Upper lobe of left lung (tissue), 6 donors: ENCODE results near the gene RNF17. TPM values are rescaled to one million over a fixed set of nuclear protein-coding genes. Genes with fewer than 3 reads are reported as not detected.

Source experiments
- ATAC-seq, 2 donors: fragments of 200-7000 bp; cut with Tn5 transposase; one replicate each; pipeline ENCODE4 v1.9.1; 2022; ENCODE audit warnings: mild to moderate bottlenecking in 2 of 2, moderate library complexity in 2 of 2; ENCODE audit not compliant: low FRiP score in 2 of 2
- DNase-seq, 2 donors: peaks; one replicate each; pipeline ENCODE4 v3.0.0-alpha.2; 2019 to 2020
- H3K27ac ChIP-seq, 4 donors: fragments of 200-600 bp; sonication (generic); one replicate each; pipeline ENCODE4 v1.5.1; 2016 to 2019
- H3K27me3 ChIP-seq, 4 donors: fragments of 200-600 bp; sonication (generic); one replicate each; pipeline ENCODE4 v1.5.1; 2017 to 2019
- H3K36me3 ChIP-seq, 4 donors: fragments of 200-600 bp; sonication (generic); one replicate each; pipeline ENCODE4 v1.5.1; 2016 to 2019
- H3K4me1 ChIP-seq, 4 donors: fragments of 200-600 bp; sonication (generic); one replicate each; pipeline ENCODE4 v1.5.1; 2018 to 2019
- H3K4me3 ChIP-seq, 4 donors: fragments of 200-600 bp; sonication (generic); one replicate each; pipeline ENCODE4 v1.5.1; 2017 to 2019; ENCODE audit warnings: mild to moderate bottlenecking in 2 of 4, moderate library complexity in 1 of 4
- H3K9me3 ChIP-seq, 4 donors: fragments of 200-600 bp; sonication (generic); one replicate each; pipeline ENCODE4 v1.5.1; 2018 to 2019
- CTCF ChIP-seq, 6 experiments: fragments of 450-650 bp in 4 of 6; fragments of 200-600 bp in 2 of 6; sonication (generic) in 2 of 6; IDR thresholded peaks; one replicate each; pipeline ENCODE4 v1.5.1; 2016 to 2019; ENCODE audit warnings: antibody characterized with exemption in 6 of 6
- EP300 ChIP-seq, 4 donors: sonication (generic); formaldehyde crosslinking; IDR thresholded peaks; one replicate each; pipeline ENCODE4 v1.5.1; 2017; ENCODE audit warnings: antibody characterized with exemption in 4 of 4, control low read depth in 2 of 4
- POLR2A ChIP-seq, 4 donors: fragments of 450-650 bp; IDR thresholded peaks; one replicate each; pipeline ENCODE4 v1.5.1; 2016 to 2017; ENCODE audit warnings: antibody characterized with exemption in 4 of 4, mild to moderate bottlenecking in 2 of 4
- POLR2AphosphoS5 ChIP-seq, 2 donors: sonication (generic); formaldehyde crosslinking; IDR thresholded peaks; one replicate each; pipeline ENCODE4 v1.5.1; 2017; ENCODE audit warnings: antibody characterized with exemption in 2 of 2
- WGBS, 2 donors: methylation state at CpG; one replicate each; pipeline ENCODE4 v1.1.5; 2017 to 2018; 5-methylcytosine and 5-hydroxymethylcytosine counted together
- total RNA-seq, 6 donors: library from RNA; depleted of rRNA in 4 of 6; stranded (reverse); fragments of >200 nt in 4 of 6; gene quantifications; one replicate each; pipeline versions ENCODE4 v1.1.0 to v1.2.1, GENCODE V29; 2016 to 2021
- donor health status: DM: no; HTN: no; CAD: no; lungs with moderate emphysema.
- donor health status: DM: no; HTN: yes; CAD: no; lungs with severe emphysema.

The RNF17 gene
- total RNA-seq, 6 donors from 2014 or later, result 0.27 to 1.9 TPM; not detected in 4

GRCh38 chr13:24740014-24740890, 23.7 kb upstream of the RNF17 start:
- ATAC-seq, result peak in 1 of 2 donors; percentile 12
- Histone ChIP-seq H3K27me3 (no peaks in the 10 kb centered on the region), H3K27ac (no peak overlapping the region), H3K4me3 (no peak overlapping the region), H3K9me3 (no peaks in the 10 kb centered on the region), H3K4me1 (no peaks in the 10 kb centered on the region), H3K36me3 (no peaks in the 10 kb centered on the region)
- no peak for TF ChIP-seq POLR2AphosphoS5 (IDR thresholded peaks at IDR 0.05)
- no peak for TF ChIP-seq EP300 (IDR thresholded peaks at IDR 0.05)
- no peak for TF ChIP-seq CTCF (IDR thresholded peaks at IDR 0.05)
- TF ChIP-seq POLR2A (IDR thresholded peaks at IDR 0.05), result no peak
- WGBS, 2 donors, result 87% methylated on average over 4 to 12 of the region's 12 CpGs
- no peak for DNase-seq

GRCh38 chr13:24741016-24741662, 22.8 kb upstream of the RNF17 start:
- ATAC-seq (peak; percentile 3 to 4), DNase-seq (peak in 1 of 2 donors; percentile 62)
- Histone ChIP-seq H3K9me3 (no peaks in the 10 kb centered on the region), H3K4me1 (peaks cover under 1 to 6% (median 1%) of the 10 kb centered on the region in 4 donors), H3K4me3 (no peak overlapping the region), H3K27ac (no peak overlapping the region), H3K27me3 (peaks cover 0 to 7% (median 2%) of the 10 kb centered on the region in 4 donors), H3K36me3 (no peaks in the 10 kb centered on the region)
- TF ChIP-seq EP300 (IDR thresholded peaks at IDR 0.05) (no peak), CTCF (IDR thresholded peaks at IDR 0.05) (peak in 2 of 6 experiments; percentile 7 to 9), POLR2AphosphoS5 (IDR thresholded peaks at IDR 0.05) (no peak), POLR2A (IDR thresholded peaks at IDR 0.05) (no peak)
- WGBS, 2 donors, result 53 to 75% methylated on average over 3 to 8 of the region's 11 CpGs

GRCh38 chr13:24741791-24742190, 22.2 kb upstream of the RNF17 start:
- H3K4me1 ChIP-seq, result peaks cover 7 to 12% (median 8%) of the 10 kb centered on the region in 4 donors
- no peak for ATAC-seq
- WGBS, 2 donors, result 64 to 68% methylated on average over 7 of the region's 8 CpGs
- H3K4me3 ChIP-seq, result no peak overlapping the region
- H3K36me3 ChIP-seq, result no peaks in the 10 kb centered on the region
- H3K27ac ChIP-seq, result no peak overlapping the region
- no peak for DNase-seq
- TF ChIP-seq POLR2A (IDR thresholded peaks at IDR 0.05), result no peak
- no peak for TF ChIP-seq POLR2AphosphoS5 (IDR thresholded peaks at IDR 0.05)
- TF ChIP-seq CTCF (IDR thresholded peaks at IDR 0.05), result no peak
- TF ChIP-seq EP300 (IDR thresholded peaks at IDR 0.05), result no peak
- peaks cover 0 to 14% (median 5%) of the 10 kb centered on the region in 4 donors for H3K27me3 ChIP-seq
- no peaks in the 10 kb centered on the region for H3K9me3 ChIP-seq

- ATAC-seq (no peak), DNase-seq (no peak)
- peaks cover 12 to 17% (median 13%) of the 10 kb centered on the region in 4 donors for H3K4me1 ChIP-seq
- H3K4me3 ChIP-seq, result no peak overlapping the region
- peaks cover 0 to 19% (median 7%) of the 10 kb centered on the region in 4 donors for H3K27me3 ChIP-seq
- no peaks in the 10 kb centered on the region for H3K9me3 ChIP-seq
- H3K27ac ChIP-seq, result no peak overlapping the region
- WGBS, 2 donors, result 32 to 42% methylated on average over 6 of the region's 6 CpGs
- no peak for TF ChIP-seq POLR2A (IDR thresholded peaks at IDR 0.05)
- TF ChIP-seq EP300 (IDR thresholded peaks at IDR 0.05), result no peak
- no peak for TF ChIP-seq POLR2AphosphoS5 (IDR thresholded peaks at IDR 0.05)
- no peaks in the 10 kb centered on the region for H3K36me3 ChIP-seq
Observed at GRCh38 chr13:24742294-24742693, 21.7 kb upstream of the RNF17 start.

- 63 to 78% methylated on average over 4 of the region's 4 CpGs for WGBS, 2 donors
- no peak for ATAC-seq
- TF ChIP-seq POLR2A (IDR thresholded peaks at IDR 0.05), result no peak
- no peak for TF ChIP-seq EP300 (IDR thresholded peaks at IDR 0.05)
- no peak for TF ChIP-seq POLR2AphosphoS5 (IDR thresholded peaks at IDR 0.05)
- TF ChIP-seq CTCF (IDR thresholded peaks at IDR 0.05), result no peak
- Histone ChIP-seq H3K36me3 (no peaks in the 10 kb centered on the region), H3K9me3 (no peaks in the 10 kb centered on the region), H3K4me1 (peaks cover 18 to 24% (median 20%) of the 10 kb centered on the region in 4 donors), H3K27me3 (peaks cover 0 to 25% (median 9%) of the 10 kb centered on the region in 4 donors), H3K27ac (no peak overlapping the region), H3K4me3 (no peak overlapping the region)
- no peak for DNase-seq
Observed at GRCh38 chr13:24742977-24743376, 21.0 kb upstream of the RNF17 start.
